Activated CD4-positive, CD25-positive, alpha-beta regulatory T cell treated with anti-CD3 and anti-CD28 coated beads, Interleukin-2, amount 50 U/mL, for 16 hours (primary cell): Measurements from ENCODE around the gene BBS9.

ENCODE experiments used
- DNase-seq: peaks from one replicate; pipeline ENCODE4 v3.0.0-alpha.2; 2020; ENCODE audit warnings: low read depth, low spot score

The BBS9 gene

DNA sequence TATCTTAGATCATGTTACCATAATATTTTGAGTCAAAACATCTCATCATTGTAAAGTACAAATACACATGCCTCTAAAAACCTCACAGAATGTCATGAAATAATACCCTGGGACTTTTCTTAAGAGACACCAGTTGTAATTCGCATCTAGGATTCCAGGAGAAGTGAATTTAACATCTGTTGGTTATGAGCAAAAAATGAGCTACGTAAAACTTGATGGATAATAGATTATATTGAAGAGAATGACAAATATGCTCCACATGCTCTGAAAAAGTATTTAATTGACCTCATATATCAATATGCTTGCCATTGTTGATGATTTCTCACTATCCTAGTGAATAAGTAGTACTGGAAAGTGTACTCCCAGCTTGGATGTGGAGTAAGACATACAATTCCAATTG, 227.0 kb downstream of the BBS9 start:
- DNase-seq = no peak

DNA sequence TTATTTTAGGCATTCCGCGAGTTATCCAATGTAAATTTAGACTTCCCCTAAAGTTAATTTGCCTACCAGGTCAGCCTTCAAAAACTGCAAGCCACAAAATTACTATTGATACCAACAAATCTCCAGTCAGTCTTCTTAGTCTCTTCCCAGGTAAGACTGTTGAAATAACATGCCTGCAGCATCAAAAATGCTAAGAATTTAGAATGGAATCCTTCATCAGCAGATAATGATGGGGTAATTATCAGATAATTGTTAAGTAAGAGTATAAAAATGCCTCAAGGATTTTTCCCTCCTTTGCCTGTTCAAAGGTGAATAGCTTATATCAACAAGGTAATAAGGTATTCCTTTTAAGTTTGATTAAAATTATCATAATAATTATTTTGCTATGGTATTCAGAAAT, 228.5 kb downstream of the BBS9 start:
- no peak for DNase-seq

DNA sequence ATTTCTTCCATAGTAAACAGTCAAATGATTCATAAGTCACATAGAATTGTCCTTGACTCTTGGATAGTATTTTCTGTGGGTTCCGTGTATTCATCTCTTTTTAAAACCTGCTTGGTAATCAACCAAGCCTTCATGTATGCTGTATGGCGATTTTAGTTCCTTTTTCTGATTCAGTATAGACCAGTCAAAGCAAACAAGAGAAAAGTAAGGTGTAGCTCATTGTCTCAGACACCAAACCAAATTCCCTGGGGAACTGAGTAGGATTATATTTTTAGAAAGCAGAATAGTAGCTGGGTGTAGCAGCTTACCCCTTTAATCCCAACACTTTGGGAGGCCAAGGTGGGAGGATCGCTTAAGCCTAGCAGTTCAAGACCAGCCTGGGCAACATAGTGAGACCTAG, 240.5 kb downstream of the BBS9 start:
- DNase-seq = no peak

DNA sequence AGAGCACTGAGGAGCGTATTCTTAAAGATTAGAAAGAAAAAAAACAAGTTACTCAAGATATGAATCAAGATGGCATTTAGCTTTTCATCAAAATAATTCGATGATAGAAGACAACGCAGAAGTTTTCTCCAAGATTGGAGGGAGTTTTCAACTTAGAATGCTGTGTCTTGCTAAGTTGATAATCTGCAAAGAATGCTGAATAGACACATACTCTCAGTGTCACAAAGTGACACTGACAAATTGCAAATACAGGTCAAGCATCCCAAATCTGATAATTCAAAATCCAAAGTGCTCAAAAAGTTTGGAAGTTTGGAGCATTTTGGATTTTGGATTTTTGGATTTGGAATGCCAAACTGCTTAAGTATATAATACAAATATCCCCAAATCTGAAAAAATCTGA, 243.8 kb downstream of the BBS9 start:
- no peak for DNase-seq

DNA sequence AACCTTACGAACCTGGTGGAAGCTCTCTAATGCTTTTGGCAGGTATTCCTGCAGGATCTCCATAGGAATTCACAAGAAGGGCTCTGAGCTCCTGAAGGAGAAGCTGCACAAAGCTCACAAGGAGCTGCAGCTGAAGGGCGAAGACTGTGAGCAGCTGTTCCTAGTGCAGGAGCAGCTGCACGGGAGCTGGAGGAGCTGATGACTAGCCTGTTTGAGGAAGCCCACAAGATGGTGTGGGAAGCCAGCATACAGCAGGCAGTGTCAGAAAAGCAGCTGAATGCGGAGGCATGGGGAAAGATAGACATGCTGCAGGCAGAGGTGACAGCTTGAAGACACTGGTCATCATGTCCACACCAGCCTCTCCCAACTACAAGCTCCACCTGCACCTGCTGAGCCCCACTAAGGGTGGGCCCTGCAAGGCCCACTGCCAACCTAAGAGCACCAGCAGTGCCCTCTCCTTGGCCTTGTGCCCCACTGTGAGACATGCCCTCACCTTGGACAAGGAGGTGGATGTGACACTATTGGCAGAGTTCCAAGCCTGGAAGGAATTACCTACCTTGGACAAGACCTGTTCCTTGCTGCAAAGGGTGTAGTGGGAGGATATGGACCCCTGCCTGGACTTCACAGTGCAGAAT, 250.6 kb downstream of the BBS9 start:
- no peak for DNase-seq

DNA sequence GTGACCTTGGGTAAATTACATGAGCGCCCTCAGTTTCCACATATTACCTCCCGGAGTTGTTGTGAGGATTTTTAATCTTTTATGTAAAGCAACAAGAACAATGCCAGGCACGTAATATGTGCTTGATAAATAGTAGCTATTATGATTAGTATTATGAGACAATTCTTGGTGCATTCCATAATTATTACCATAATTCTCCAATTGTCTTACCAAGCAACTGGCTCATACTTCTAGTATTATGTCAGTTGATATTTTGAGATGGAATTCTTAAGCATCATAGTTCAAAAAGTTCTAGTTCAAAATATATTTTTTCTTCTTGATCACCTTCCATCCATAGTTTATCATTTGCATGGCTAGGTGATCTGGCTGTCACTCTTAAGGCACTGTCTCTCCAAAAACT, 259.0 kb downstream of the BBS9 start:
- no peak for DNase-seq

DNA sequence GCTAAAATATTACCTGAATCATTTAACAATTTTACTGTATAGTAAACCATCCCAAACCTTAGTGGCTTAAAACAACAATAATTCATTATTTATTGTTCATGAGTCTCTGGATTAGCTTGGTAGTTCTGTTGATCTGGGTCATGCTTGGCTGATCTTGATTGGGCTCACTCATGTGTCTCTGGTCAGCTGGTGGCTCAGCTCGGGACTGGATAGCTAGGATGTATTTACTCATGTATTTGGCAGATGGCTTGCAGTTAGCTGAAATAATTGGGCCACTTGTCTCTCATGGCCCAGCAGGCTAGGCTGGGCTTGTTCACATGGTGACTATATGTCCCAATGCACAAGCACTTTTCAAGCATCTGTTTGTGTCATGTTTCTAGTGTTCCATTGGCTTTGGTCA, 262.8 kb downstream of the BBS9 start:
- DNase-seq = no peak

DNA sequence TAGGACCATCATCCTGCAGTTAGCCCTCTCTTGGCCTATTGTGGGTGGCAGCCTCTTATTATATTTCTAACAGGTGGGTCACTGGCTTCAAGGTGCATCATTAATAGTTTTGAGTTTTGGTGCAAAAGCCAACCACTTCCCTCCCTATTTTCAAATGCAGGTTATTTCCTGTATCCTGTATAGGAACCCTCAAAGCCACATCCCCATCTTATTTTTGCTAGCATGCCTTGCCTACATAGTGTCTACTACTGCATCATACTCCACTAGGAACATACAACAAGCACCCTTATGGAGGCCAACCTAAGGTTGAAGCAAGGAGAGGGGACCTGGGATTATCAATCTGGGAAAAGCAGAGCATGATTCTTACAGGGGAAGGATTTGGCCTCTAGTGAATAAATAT, 264.4 kb downstream of the BBS9 start:
- DNase-seq = no peak

DNA sequence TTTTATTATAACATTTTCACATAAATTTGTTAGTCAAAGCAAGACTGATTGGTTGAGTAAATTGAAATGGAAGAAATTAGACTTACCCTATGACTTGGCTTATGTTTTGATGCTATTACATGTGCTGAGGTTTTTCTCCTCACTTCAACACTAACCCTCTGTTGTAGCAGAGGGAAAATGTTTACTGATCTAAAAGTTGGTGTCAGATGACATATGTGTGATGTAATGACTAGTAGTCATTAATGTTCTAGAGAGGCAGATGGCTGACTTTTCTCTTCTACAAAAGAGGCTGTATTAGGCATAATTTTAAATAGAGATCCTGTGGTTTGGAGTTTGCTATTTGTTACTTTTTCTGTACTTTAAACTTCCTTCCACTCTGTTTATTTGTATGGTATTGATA, 266.0 kb downstream of the BBS9 start:
- no peak for DNase-seq

DNA sequence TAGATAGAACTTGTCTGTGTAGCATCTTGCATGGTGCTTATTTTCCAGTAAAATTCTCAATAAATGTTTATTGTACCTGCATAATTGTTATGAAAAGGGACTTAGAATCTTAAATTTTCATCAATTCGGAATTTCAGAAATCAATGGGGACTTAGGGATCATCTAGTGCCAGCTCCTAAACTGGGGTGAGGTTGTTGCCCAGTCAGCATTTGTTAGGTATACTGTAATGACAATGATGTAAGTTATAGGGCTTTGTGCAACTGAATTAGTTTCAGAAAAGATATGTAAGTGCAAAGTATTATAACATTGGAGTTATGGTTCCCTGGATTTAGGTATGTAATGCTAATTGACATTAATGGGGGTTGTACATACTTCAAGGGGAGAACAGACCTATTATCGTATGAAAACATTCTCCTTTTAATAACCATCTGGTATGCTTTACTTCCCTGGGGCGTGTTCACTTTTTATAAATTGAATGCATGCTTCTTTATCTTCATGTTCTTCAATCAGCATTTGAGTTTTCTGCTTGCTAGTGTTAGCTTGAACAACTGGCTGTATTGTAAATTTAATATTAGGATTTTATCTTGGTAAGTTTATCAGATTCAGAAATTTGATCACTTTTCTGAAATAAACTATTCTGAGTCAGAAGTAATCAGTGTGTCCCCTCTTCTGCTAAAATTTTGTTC, 270.3 kb downstream of the BBS9 start:
- DNase-seq = no peak

DNA sequence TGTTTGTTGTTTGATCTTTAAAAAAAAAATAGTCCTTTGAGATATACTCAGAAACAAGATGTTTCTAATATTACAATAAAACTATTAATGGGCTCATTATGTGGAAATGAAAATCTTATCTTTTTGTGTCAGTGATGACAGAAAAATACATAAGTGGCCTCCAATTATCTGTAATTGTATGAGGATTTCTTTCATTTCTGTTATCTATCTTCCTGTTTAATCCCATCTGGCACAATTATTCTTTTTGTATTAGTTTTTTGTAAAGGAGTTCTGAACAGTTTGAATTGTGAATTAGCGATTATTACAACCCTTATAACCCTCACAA, 270.8 kb downstream of the BBS9 start:
- DNase-seq = no peak

DNA sequence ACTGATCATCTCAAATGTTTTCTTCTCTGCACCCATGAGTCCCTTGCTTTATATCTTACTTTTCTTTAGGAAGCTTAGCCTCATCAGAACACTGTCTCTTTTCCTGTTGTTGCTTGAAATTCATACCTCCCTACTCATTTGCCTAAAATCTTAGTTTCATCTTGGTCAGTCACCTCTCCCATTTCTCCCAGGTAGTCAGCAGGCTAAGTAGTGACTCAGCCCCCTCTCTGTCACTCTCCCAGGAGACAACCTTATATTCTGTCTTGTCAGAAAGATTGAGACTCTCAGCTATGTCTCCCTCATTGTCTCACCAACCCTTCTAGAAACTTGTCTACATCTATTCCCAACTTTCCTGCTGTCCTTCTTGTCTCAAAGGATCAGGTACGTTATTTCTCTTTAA, 280.9 kb downstream of the BBS9 start:
- DNase-seq = no peak

DNA sequence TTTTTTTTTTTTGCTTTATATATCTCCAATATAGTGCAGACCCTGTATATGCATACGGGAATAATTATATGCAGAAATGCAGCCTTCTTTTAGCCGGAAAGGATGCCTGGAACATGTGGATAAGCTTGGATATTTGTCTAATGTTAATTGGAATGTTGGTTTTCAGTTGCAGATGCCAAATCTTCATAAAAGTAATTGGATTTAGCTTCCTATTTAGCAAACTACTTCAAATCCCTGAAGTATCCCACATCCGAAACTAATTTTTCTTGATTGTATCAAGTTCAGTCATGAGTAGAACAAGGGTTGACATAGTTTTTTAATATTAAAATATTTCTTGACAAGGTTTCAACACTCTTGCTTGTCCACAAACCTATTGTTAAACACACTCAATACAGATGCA, 281.7 kb downstream of the BBS9 start:
- DNase-seq = no peak

DNA sequence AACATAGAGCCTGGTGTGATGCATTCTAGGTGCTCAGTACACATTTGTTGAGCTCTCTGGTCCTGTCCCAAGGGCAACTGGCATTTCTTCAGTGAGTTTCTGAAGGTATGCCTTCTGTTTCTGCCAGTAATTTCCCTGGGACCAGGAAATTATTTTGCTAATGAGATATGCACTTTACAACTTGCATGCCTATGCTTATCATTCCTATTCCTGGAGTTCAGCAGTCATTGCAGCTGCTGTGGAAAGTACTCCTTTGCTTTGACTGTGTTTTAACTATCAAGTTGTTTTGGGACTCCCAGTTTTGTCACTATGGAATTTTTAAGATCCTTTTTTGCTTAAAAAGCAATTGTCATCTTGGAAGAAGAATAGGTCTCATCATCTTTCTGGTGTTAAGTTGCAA, 283.0 kb downstream of the BBS9 start:
- DNase-seq = no peak

DNA sequence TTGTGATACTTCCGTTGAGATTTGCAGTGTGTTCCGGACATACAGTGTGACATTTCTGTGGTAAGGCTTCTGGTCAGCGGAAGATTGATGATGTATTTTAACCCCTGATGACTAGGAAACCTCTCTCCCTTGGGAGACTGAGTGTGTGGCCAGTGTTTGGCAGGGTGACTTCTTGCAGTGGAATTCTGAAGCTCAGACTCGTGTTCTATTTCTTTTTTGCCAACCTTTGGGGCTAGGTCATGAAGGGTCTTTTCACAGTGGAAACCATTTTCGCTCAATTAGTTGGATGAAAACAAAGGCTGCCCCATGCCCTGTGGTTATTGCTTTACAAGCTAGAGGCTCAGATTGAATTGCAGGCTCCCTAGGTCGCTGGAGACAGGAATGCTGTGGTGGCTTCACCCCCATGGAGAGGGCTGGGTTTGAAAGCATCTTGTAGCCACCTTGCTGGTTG, 288.9 kb downstream of the BBS9 start:
- no peak for DNase-seq

DNA sequence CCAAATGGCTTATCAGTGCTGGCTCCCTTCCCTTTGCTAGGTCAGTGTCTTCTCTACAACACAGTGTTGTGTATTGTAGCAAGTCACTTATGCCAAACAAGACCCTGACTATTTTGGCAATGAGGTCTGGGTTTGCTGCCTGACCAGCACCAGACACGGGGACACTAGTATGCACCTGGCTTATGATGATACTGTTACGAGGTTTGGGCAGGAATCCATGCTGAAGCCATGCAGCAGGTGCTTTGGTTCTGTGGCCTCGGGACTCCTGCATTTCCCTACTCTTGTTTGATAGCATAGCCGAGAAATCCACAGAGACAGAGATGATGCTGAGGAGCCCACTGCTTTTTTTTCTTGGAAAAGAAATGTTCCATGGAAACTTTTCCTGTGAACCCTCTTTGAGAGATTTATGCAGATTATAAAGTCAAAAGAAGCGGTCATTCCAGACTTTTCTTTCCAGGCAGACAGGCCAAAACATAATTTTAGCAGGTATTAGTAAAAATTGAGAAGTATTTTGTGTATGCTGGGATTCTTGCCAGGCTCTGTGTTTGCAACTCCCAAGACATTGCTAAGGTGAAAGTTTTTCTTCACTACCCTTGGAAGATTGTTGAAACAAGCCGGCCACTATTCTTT, 291.1 kb downstream of the BBS9 start:
- no peak for DNase-seq

DNA sequence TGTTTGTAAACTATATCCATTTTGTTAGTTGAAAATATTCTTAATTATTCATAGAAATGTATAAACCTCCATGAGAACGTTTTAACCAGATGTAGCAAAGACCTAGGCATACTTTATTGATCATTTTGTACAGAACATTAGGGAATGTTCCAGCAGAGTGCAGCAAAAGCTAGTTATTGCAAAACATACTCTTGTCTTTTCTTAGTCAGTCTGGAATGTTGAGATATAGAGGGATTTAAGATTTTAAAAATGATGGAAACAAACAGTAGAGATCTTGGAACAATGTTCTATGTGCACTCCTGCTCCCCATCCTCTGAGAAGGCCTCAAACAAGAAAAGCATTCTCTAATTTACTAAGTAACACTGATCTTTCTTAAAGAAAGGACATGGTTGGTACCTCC, 292.1 kb downstream of the BBS9 start:
- DNase-seq = no peak

DNA sequence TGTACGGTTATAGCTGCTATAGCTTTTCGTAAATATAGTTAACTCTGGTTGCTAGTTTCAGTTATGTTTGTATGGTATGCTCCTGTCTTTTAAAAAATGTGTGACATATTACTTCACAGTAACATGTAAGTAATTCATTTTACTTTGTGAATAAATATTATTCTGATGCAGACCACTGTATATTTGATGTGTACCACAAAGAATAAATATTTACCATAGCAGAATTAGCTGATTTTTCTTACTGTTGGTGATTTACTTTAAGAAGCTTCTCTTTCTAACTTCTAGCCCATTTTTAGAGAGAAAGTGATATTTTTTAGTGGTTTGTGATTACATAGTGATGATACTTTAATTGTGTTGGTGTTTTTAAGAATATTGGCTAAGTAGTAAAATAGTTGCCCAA, 292.8 kb downstream of the BBS9 start:
- no peak for DNase-seq

DNA sequence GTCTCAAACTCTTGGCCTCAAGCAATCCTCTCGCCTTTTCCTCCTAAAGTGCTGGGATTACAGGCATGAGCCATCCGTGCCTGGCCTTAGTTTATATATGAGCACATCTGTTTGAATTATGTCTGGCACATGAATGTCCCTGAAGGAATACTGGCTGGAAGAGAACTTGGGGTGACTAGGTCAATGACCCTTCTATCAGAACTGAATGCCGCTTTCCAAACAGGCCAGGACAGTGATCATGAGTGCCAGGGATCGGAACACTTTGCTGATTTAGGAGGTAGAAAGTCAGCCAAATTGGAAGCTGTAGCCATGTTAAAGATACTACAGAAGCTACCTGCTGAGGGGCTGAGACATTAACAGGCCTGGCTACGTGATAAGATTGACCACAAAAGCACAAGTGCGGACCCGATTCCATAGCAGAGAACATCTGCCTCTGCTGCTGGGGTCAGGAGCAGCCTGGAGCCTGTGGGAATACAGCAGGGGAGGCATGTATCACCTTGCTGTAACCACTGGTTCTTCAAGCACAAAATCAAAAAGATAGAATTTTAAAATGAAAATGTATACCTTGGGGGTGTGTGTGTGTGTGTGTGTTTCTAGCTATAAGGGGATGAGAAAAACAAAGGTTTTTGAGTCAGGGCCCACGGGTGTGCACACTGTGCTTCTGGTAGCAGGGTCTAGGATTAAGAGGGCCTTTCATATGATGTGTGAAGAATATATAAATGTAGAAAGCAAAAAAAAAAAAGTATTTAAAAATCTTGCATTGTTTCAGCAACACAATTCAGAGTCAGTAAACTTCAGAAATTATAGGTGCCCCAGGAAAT, 293.7 kb downstream of the BBS9 start:
- no peak for DNase-seq

DNA sequence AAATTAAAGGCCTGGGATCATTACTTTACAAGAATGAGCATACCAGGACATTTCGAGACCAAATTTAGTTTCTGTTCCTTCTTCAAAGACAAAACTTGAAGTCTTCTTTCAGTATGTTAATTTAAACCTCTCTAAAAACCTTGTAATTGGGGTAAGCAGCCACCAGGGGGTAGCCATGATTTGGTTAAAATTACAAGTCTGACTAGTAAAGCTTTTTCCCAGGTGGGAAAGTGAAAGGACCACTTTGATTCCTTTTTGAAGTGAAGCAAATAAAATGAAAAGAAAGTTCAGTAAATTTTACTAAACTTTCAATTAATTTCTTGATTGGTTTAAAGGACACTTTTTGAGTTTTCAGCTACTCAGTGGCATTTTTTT, 294.3 kb downstream of the BBS9 start:
- no peak for DNase-seq

DNA sequence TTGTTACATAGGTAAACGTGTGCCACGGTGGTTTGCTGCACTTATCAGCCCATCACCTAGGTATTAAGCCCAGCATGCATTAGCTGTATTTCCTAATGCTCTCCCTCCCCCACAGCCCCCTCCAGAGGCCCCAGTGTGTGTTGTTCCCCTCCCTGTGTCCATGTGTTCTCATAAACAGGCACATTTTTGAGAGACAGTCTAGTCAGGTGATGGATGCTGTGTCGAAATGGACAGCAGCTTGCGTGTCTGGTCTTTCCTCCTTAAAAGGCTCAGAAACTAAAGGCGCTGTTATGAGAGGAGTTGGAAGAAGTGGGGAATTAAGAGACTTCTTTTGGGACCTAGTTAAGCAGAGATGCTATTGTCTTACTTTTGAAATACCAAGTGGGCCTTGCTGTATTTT, 296.0 kb downstream of the BBS9 start:
- DNase-seq = no peak

DNA sequence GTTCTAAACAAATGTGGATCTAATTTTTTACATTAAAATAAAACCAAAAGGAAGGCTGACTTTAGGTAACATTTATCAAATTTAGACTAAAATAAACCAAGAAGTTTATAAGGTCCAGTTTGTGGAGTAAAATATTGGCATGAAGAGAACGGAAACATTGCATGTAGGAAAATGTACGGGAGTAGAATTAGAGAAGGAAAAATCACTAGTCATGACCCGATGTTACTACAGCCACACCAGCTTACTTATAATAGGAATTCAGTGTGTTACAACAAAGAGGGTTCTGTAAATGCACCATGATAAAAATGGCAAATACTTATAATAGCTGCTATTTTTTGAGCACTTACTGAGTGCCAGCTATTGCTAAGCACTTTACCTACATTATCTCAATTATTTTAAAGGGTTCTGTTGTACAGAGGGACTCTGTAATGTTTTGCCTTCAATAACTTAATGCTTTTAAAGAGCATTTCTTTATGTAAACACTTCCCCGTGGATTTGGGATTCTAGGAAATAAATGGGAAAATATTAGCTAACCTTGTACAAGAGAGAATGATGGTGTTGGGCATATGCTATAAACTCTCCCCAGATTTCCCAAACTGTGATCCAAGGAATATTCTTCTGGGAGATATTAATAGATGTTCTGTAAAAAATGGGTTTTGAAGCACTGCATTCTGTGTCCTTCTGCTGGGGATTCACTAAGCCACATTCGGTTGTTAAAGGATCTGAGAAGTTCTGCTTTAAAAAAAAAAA, 296.7 kb downstream of the BBS9 start:
- DNase-seq = no peak
